Aortic smooth muscle cell (primary cell): ENCODE measurements around the gene TRAPPC2B. TPM values are rescaled to one million over a fixed set of nuclear protein-coding genes. Genes with fewer than 3 reads are reported as not detected.

Source experiments
- total RNA-seq: library from RNA; depleted of rRNA; stranded (reverse); fragments of >200 nt; gene quantifications from 2 replicates; pipeline ENCODE4 v1.2.3, GENCODE V29; 2014

The TRAPPC2B gene
- 9.1 and 11.5 TPM in 2 replicates for total RNA-seq

GRCh38 chr19:57362997-57363687 is at the start of gene TRAPPC2B, which contains the start of gene ZNF547:
TRAPPC2B (plus strand) TSS chr19:57363551; CDS start chr19:57364834, 1,283 bp downstream.
ZNF547 (plus strand) TSS chr19:57363551; CDS start chr19:57368556, 5,005 bp downstream.

GRCh38 chr19:57320180-57321084 is 42.9 kb upstream of the TRAPPC2B start, which contains the start of gene ZNF543:
ZNF543 (plus strand) TSS chr19:57320472; CDS start chr19:57320854, 382 bp downstream.

GRCh38 chr19:57350877-57351805 is 12.2 kb upstream of the TRAPPC2B start, which contains the start of gene ZNF304:
ZNF304 (plus strand) TSS chr19:57351271; CDS start chr19:57351665, 394 bp downstream.

GRCh38 chr19:57389730-57390598 is 26.6 kb downstream of the TRAPPC2B start, which contains the start of gene ZNF548:
ZNF548 (plus strand) TSS chr19:57389854; CDS start chr19:57390100, 246 bp downstream.

GRCh38 chr19:57410877-57411671 is 47.7 kb downstream of the TRAPPC2B start, which contains the start of gene ZNF17:
ZNF17 (plus strand) TSS chr19:57411161; CDS start chr19:57413616, 2,455 bp downstream.

Other genes starting within 250 kb of the TRAPPC2B start
- not detected in 2 replicates for gene USP29, start 243.6 kb upstream of the TRAPPC2B start, total RNA-seq
- gene ZIM3, start 218.3 kb upstream of the TRAPPC2B start, total RNA-seq = not detected in 2 replicates
- not detected in 2 replicates for gene DUXA, start 196.1 kb upstream of the TRAPPC2B start, total RNA-seq
- 26.4 and 27.7 TPM in 2 replicates for gene ZNF264, start 172.1 kb upstream of the TRAPPC2B start, total RNA-seq
- gene AURKC, start 132.5 kb upstream of the TRAPPC2B start, total RNA-seq = 0.66 and 0.75 TPM in 2 replicates
- 23.9 and 25.1 TPM in 2 replicates for gene ZNF805, start 122.9 kb upstream of the TRAPPC2B start, total RNA-seq
- 74.9 and 76.0 TPM in 2 replicates for gene ZNF460, start 83.1 kb upstream of the TRAPPC2B start, total RNA-seq
- 10.7 and 10.8 TPM in 2 replicates for gene ZNF543, start 43.1 kb upstream of the TRAPPC2B start, total RNA-seq
- 11.9 and 14.1 TPM in 2 replicates for gene ZNF304, start 12.3 kb upstream of the TRAPPC2B start, total RNA-seq
- 4.7 and 5.8 TPM in 2 replicates for gene ZNF547, start within 50 bp of the TRAPPC2B start, total RNA-seq
- 24.7 and 25.1 TPM in 2 replicates for gene ZNF548, start 26.3 kb downstream of the TRAPPC2B start, total RNA-seq
- 11.7 and 12.3 TPM in 2 replicates for gene ZNF17, start 47.6 kb downstream of the TRAPPC2B start, total RNA-seq
- 7.6 and 12.2 TPM in 2 replicates for gene ZNF749, start 71.8 kb downstream of the TRAPPC2B start, total RNA-seq
- gene VN1R1, start 93.6 kb downstream of the TRAPPC2B start, total RNA-seq = 0.79 and 0.99 TPM in 2 replicates
- 27.3 and 31.0 TPM in 2 replicates for gene ZNF772, start 114.0 kb downstream of the TRAPPC2B start, total RNA-seq
- gene ZNF419, start 124.2 kb downstream of the TRAPPC2B start, total RNA-seq = 12.9 and 13.5 TPM in 2 replicates
- 14.1 and 16.5 TPM in 2 replicates for gene ZNF773, start 136.4 kb downstream of the TRAPPC2B start, total RNA-seq
- gene ZNF549, start 163.8 kb downstream of the TRAPPC2B start, total RNA-seq = 5.8 and 6.2 TPM in 2 replicates
- gene ZNF550, start 196.3 kb downstream of the TRAPPC2B start, total RNA-seq = 6.9 and 9.1 TPM in 2 replicates
- gene ZNF416, start 215.4 kb downstream of the TRAPPC2B start, total RNA-seq = 5.2 and 6.1 TPM in 2 replicates
- 7.6 and 12.0 TPM in 2 replicates for gene ZIK1, start 220.6 kb downstream of the TRAPPC2B start, total RNA-seq
- 3.6 and 4.2 TPM in 2 replicates for gene ZNF530, start 236.3 kb downstream of the TRAPPC2B start, total RNA-seq